HUES48 (cell line): Measurements from ENCODE around the gene NOP53.
"Not testable (repeated sequence)": the region's sequence is repeated elsewhere in the genome, so short reads cannot be mapped to it uniquely, and the experiment has no call there.

Experiments
- H3K27ac ChIP-seq: one replicate; pipeline ENCODE4 v1.7.0; 2013; ENCODE audit warnings: low read depth, low read length, inconsistent platforms
- H3K27me3 ChIP-seq: 2 replicates; pipeline ENCODE4 v1.6.1; 2013; ENCODE audit warnings: mild to moderate bottlenecking, low read length; ENCODE audit not compliant: control insufficient read depth, insufficient read depth
- H3K36me3 ChIP-seq: 2 replicates; pipeline ENCODE4 v1.6.1; 2013; ENCODE audit warnings: low read length; ENCODE audit not compliant: control insufficient read depth, insufficient read depth
- H3K4me1 ChIP-seq: 2 replicates; pipeline ENCODE4 v1.6.1; 2013; ENCODE audit warnings: mild to moderate bottlenecking, low read length; ENCODE audit not compliant: control insufficient read depth, insufficient read depth
- H3K4me3 ChIP-seq: 2 replicates; pipeline ENCODE4 v1.5.1; 2013; ENCODE audit warnings: mild to moderate bottlenecking, low read depth, low read length
- H3K9ac ChIP-seq: 2 replicates; pipeline ENCODE4 v1.6.1; 2013; ENCODE audit warnings: mild to moderate bottlenecking, low read depth, low read length, moderate library complexity
- H3K9me3 ChIP-seq: 2 replicates; pipeline ENCODE4 v1.6.1; 2013; ENCODE audit warnings: low read length; ENCODE audit not compliant: control insufficient read depth, insufficient read depth

Gene NOP53

DNA sequence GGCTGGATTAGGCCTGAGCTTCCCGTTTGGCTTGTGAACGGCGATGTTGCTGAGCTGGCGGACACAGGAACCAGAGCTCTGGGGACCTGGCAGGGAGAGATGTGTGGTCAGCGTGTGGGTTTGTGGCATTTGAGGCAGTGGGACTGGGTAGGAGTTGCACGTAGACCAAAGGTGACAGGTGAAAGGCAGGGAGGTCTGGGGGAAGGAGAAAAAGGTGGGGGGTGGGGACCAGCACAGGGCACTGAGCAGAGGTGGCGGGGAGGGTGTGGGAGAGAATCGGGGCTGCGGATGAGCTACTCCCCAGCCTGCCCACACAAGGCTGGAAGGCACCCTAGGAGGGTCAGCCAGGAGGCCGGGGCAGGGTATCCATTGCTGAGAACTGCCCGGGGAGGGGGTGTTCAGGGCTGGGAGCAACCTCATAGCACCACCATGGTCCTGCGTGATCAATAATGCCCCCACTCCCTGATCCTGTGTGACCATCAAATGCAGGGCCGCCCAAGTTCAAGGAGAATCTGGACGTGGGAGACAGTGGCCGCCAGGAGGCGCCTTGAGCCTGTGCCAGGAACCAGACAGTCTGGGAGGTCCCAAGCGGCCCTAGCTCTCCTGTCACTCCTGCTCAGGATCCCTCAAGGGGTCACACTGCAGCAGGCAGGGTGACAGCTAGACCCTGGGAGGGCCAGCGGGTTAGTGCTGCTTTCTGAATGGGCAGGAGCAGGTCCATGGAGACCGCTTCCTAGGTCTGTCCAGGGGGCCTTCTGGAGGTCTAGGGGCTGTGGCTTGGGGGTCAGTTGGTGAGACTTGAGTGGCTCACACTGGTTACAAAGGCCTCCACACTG is 20.4 kb downstream of the NOP53 start:
- Histone ChIP-seq H3K4me1 (no peaks in the 10 kb centered on the region; the same call in 1 of the 2 replicates), H3K4me3 (no peak overlapping the region), H3K27ac (no peak overlapping the region), H3K27me3 (no peaks in the 10 kb centered on the region), H3K9me3 (no peaks in the 10 kb centered on the region), H3K9ac (no peak overlapping the region), H3K36me3 (no peaks in the 10 kb centered on the region)

DNA sequence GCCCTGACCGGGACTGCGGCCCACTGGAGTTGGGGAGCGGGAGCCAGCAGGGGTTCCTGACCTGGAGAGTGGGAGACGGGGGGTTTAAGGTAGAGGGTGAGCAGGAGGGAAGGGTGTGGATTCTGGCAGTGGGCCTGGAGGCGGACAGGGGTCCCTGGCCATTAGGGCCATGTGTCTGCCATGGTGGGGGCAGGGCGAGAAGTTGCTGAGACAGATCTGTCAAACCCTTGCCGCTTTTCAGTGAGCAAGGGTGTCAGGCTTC is 20.9 kb downstream of the NOP53 start:
- no peaks in the 10 kb centered on the region for H3K36me3 ChIP-seq
- H3K27ac ChIP-seq, result no peak overlapping the region
- H3K27me3 ChIP-seq, result no peaks in the 10 kb centered on the region
- no peaks in the 10 kb centered on the region for H3K9me3 ChIP-seq
- no peaks in the 10 kb centered on the region; the same call in 1 of the 2 replicates for H3K4me1 ChIP-seq
- H3K9ac ChIP-seq, result no peak overlapping the region
- H3K4me3 ChIP-seq, result no peak overlapping the region

DNA sequence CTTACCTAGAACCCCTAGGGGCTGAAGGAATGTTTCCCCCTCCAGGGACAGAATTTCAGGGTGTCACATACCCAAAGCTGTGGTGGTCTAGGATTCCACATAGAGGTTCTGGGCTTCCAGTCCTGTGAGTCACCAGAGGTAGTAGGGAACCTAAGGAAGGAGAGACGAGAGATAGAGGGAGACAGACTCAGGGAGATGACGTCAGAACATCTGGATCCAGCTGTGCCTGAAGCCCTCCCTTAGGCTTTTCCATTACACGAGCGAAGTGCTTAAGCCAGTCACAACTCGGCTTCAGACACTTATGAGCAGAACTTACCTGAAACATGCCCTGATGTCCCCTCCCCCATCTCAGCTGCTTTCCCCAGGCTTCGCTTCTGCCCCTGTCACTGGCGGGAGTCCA is 21.3 kb downstream of the NOP53 start:
- H3K4me3 ChIP-seq, result no peak overlapping the region
- H3K9ac ChIP-seq, result no peak overlapping the region
- H3K9me3 ChIP-seq, result no peaks in the 10 kb centered on the region
- no peaks in the 10 kb centered on the region for H3K36me3 ChIP-seq
- no peaks in the 10 kb centered on the region; the same call in 1 of the 2 replicates for H3K4me1 ChIP-seq
- no peak overlapping the region for H3K27ac ChIP-seq
- H3K27me3 ChIP-seq, result no peaks in the 10 kb centered on the region

DNA sequence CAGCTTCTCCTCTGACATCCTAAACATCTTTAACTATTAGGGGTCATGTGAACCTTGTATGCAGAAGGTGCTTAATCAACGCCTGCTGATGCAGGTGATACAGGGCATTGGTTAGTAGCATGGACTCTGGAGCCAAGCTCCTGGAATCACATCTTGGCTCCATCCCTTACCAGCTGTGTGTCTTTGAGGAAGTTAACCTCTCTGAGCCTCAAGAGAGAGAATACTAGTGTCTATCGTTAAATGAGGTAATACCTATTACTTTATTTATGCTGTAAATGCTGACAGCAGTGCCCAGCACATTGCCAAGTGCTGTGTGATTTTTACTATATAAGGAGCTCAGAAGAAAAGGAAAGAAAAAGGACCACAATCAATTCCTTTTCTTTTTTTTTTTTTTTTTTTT is 22.0 kb downstream of the NOP53 start:
- no peak overlapping the region for H3K4me3 ChIP-seq
- H3K9me3 ChIP-seq, result no peaks in the 10 kb centered on the region
- H3K9ac ChIP-seq, result no peak overlapping the region
- H3K27ac ChIP-seq, result no peak overlapping the region
- no peaks in the 10 kb centered on the region for H3K27me3 ChIP-seq
- H3K36me3 ChIP-seq, result no peaks in the 10 kb centered on the region
- H3K4me1 ChIP-seq, result no peaks in the 10 kb centered on the region; the same call in 1 of the 2 replicates

DNA sequence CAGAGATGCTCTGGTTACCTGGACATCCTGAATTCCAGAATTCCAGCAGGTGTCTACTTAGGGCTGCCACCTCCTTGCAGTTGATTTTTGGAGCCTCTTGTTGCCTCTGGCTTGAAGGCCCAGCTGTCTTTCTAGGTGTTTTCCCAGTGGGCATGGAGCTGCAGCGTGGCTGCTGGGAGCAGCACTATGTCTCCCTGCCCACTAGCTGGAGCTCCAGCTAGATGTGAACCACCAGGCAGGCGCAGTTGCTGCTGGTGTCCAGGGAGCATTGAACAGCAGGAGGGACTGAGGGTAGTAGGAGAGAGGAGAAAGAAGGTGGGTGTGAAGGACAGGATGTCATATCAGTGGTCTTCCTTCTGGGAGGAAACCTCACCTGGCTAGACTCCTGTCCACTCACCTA is 23.3 kb downstream of the NOP53 start:
- H3K36me3 ChIP-seq, result no peaks in the 10 kb centered on the region
- no peak overlapping the region for H3K27ac ChIP-seq
- no peak overlapping the region for H3K9ac ChIP-seq
- no peak overlapping the region for H3K4me3 ChIP-seq
- H3K27me3 ChIP-seq, result no peaks in the 10 kb centered on the region
- no peaks in the 10 kb centered on the region for H3K9me3 ChIP-seq
- H3K4me1 ChIP-seq, result no peaks in the 10 kb centered on the region; the same call in 1 of the 2 replicates

DNA sequence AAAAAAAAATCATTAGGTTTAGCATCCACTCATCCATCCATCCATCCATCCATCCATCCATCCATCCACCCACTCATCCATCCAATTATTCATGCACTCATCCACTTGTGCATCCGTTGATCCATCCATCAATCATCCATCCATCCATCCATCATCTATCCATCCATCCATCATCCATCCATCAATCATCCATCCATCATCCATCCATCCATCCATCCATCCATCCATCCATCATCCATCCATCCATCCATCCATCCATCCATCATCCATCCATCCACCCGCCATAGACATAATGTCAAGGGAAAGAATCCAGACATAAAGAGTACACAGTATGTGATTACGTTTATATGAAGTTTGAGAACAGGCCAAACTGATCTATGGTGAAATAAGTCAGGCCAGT is 24.2 kb downstream of the NOP53 start:
- H3K4me1 ChIP-seq, result no peaks in the 10 kb centered on the region; the same call in 1 of the 2 replicates
- H3K27me3 ChIP-seq, result no peaks in the 10 kb centered on the region
- no peak overlapping the region for H3K27ac ChIP-seq
- H3K9ac ChIP-seq, result no peak overlapping the region
- H3K9me3 ChIP-seq, result no peaks in the 10 kb centered on the region
- H3K36me3 ChIP-seq, result no peaks in the 10 kb centered on the region
- no peak overlapping the region for H3K4me3 ChIP-seq

DNA sequence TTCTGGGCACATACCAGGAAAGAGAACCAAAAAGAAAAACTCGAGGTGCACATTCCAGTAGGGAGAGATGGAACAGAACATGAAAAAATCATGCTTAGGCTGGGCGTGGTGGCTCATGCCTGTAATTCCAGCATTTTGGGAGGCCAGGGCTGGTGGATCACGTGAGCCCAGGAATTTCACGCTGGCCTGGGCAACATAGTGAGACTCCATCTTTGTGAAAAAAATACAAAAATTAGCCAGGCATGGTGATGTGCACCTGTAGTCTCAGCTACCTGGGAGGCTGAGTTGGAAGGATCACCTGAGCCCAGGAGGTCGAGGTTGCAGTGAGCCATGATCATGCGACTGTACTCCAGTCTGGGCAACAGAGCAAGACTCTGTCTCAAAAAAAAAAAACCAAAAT is 25.9 kb downstream of the NOP53 start:
- not testable (repeated sequence) for H3K4me3 ChIP-seq, H3K9ac ChIP-seq, H3K4me1 ChIP-seq, H3K27ac ChIP-seq, H3K27me3 ChIP-seq, H3K9me3 ChIP-seq, H3K36me3 ChIP-seq

DNA sequence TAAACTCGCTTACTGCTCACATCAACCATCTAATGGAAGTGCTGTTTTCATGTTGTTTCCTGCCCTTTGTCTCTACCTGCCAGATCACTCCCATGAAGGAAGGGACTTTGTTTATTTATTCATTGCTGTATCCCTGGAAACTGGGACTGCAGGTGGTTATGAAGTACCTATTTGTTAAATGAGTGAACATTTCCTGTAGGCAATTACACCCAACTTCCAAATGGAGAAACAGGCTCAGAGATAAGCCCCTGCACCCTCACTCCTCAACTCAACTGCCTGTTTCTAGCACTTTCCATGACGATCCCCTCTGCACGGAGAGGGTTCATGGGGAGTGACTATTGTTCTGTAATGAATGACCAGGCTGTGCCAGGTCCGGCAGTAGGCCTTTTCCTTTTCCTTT is 31.2 kb downstream of the NOP53 start:
- Histone ChIP-seq H3K36me3 (peaks cover 13% of the 10 kb centered on the region), H3K27ac (peak overlapping the region; percentile 23)

DNA sequence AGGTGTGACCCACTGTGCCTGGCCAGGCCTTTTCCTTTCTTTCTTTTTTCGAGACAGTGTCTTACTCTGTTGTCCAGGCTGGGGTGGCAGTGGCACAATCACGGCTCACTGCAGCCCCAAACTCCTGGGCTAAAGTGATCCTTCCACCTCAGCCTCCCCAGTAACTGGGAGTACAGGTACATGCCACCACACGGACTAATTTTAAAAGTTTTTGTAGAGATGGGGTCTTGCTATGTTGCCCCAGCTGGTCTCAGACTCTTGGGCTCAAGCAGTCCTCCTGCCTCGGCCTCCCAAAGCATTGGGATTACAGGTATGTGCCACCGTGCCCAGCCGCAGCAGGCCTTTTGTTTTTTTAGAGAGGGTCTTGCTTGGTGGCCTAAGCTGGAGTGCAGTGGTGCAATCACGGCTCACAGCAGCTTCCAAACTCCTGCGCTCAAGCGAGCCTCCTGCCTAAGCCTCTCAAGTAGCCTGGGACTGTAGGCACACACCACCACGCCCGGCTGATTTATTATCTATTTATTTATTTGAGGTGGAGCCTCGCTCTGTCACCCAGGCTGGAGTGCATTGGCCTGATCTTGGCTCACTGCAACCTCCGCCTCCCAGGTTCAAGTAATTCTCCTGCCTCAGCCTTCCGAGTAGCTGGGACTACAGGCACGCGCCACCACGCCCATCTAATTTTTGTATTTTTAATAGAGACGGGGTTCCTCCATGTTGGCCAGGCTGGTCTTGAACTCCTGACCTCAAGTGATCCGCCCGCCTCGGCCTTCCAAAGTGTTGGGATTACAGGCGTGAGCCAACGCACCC is 32.1 kb downstream of the NOP53 start:
- H3K9me3 ChIP-seq, H3K9ac ChIP-seq, H3K27me3 ChIP-seq: not testable (repeated sequence)
- Histone ChIP-seq H3K27ac (peak overlapping the region; percentile 99), H3K4me3 (peak overlapping the region; percentile 82), H3K4me1 (peaks cover 12% of the 10 kb centered on the region), H3K36me3 (peaks cover 21% of the 10 kb centered on the region)

More for the DNA sequence above, 31.2 kb downstream of the NOP53 start:
- Histone ChIP-seq H3K4me1 (peaks cover 12% of the 10 kb centered on the region), H3K27me3 (no peaks in the 10 kb centered on the region), H3K4me3 (no peak overlapping the region), H3K9ac (no peak overlapping the region), H3K9me3 (no peaks in the 10 kb centered on the region)

DNA sequence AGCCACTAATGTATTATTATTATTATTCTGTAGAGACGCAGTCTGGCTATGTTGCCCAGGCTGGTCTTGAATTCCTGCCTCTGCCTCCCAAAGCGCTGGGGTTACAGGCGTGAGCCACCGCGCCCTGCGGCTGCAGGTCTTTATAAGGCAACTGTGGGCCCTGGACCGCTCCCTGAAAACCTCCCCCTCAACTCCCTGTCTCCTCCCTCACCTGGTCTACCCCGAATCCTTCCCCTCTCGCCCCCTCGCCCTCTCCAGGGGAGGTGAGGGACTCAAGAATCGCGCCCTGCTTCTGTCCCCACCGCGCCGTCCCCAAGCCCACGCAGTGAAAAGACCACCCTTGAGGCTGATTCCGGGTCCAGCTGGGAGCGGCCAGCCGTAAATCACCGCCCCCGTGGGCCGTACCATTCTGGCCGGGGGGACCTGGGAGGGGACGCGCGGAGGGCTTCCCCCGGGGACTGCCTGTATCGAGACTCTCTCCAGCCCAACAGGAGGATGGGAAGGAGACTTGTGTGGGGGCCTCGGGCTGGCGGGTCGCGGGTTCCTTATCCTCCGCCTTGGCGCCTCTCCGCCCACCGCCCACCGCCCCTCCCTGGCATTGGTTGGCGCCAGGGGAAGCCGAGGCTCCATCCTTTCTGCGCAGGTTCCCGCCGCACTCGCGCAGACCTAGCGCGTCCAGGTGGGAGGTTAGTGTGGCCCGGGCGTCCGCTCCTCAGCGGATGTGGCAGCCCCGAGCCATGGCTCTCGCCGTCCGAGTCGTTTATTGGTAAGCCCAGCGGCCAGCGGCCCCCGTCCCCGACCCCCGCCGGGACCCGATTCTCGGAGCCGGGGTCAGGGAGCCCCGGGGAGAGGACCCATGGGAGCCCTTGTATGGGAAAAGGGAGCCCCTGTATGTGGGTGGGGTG is 33.0 kb downstream of the NOP53 start, which contains the start of gene SELENOW:
Gene SELENOW (plus strand): TSS at position 655 of the 905 bp plus-strand sequence. CDS start 83 bp downstream, at position 738.
- Histone ChIP-seq H3K27ac (peak within 1 kb of the TSS; percentile 99), H3K9me3 (no peaks in the 10 kb centered on the region), H3K27me3 (no peaks in the 10 kb centered on the region), H3K4me3 (peak within 1 kb of the TSS; percentile 82), H3K4me1 (peaks cover 12% of the 10 kb centered on the region), H3K9ac (peak within 1 kb of the TSS; percentile 97), H3K36me3 (peaks cover 30% of the 10 kb centered on the region)
